DMS153 treated with DMSO at 0.1 percent for 48 hours (cell line): Measurements from ENCODE around the gene TEC.

Source experiments
- DNase-seq: peaks from one replicate; lab custom pipeline; 2025; ENCODE audit not compliant: unreplicated experiment; lab: John Stamatoyannopoulos, UW

TEC gene

GRCh38 chr4:48085821-48086589 is 183.6 kb downstream of the TEC start:
- DNase-seq = no peak
